ENCODE measurements around the gene CDC14C. TPM values are rescaled to one million over a fixed set of nuclear protein-coding genes. Genes with fewer than 3 reads are reported as not detected.

Gene CDC14C
- total RNA-seq, 1 experiment from 2014 or later = not detected

DNA sequence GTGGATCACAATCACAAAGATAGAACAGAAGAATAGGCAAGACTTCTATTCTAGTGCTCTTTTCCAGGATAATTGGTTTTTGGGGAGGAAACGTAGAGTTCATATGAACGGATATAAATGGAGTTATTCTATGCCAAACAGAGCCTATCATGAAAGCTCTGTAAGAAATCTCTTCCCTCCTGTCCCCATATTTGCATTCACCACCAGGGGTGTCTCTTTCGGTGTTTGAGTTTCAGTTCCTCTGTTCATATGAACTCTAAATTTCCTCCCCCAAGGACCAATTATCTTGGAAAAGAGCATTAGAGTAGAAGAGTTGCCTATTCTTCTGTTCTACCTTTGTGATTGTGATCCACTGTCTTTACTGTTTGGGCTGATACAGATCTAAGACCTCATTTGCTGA is 48.3 kb upstream of the CDC14C start:
- no peak overlapping the region for H3K4me3 ChIP-seq (ENCODE audit: low read depth in 2 of 2, low read length in 2 of 2)
- peak overlapping the region; percentile 32; the same call in 1 of the 2 replicates for H3K27ac ChIP-seq (ENCODE audit: low read length)
- H3K4me1 ChIP-seq (ENCODE audit: control insufficient read depth, insufficient read depth, low read length) = 0 out of 2 replicates have a peak, but pooled peaks cover 2% of the 10 kb centered on the region
- POLR2A ChIA-PET = no interaction called here
- no peaks in the 10 kb centered on the region for H3K27me3 ChIP-seq (ENCODE audit: control insufficient read depth, insufficient read depth, low read length)
- ATAC-seq (no peak), DNase-seq (ENCODE audit: low read depth, low spot score) (no peak)
- TF ChIP-seq POLR2AphosphoS5 (IDR thresholded peaks at IDR 0.05; ENCODE audit: low read depth, low read length) = no peak
- TF ChIP-seq, protein P1, sequence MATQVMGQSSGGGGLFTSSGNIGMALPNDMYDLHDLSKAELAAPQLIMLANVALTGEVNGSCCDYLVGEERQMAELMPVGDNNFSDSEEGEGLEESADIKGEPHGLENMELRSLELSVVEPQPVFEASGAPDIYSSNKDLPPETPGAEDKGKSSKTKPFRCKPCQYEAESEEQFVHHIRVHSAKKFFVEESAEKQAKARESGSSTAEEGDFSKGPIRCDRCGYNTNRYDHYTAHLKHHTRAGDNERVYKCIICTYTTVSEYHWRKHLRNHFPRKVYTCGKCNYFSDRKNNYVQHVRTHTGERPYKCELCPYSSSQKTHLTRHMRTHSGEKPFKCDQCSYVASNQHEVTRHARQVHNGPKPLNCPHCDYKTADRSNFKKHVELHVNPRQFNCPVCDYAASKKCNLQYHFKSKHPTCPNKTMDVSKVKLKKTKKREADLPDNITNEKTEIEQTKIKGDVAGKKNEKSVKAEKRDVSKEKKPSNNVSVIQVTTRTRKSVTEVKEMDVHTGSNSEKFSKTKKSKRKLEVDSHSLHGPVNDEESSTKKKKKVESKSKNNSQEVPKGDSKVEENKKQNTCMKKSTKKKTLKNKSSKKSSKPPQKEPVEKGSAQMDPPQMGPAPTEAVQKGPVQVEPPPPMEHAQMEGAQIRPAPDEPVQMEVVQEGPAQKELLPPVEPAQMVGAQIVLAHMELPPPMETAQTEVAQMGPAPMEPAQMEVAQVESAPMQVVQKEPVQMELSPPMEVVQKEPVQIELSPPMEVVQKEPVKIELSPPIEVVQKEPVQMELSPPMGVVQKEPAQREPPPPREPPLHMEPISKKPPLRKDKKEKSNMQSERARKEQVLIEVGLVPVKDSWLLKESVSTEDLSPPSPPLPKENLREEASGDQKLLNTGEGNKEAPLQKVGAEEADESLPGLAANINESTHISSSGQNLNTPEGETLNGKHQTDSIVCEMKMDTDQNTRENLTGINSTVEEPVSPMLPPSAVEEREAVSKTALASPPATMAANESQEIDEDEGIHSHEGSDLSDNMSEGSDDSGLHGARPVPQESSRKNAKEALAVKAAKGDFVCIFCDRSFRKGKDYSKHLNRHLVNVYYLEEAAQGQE (IDR thresholded peaks at IDR 0.05; ENCODE audit: insufficient read depth in 1 of 2, low read depth in 2 of 2, low read length in 1 of 2) = no peak
- TF ChIP-seq, protein P2, sequence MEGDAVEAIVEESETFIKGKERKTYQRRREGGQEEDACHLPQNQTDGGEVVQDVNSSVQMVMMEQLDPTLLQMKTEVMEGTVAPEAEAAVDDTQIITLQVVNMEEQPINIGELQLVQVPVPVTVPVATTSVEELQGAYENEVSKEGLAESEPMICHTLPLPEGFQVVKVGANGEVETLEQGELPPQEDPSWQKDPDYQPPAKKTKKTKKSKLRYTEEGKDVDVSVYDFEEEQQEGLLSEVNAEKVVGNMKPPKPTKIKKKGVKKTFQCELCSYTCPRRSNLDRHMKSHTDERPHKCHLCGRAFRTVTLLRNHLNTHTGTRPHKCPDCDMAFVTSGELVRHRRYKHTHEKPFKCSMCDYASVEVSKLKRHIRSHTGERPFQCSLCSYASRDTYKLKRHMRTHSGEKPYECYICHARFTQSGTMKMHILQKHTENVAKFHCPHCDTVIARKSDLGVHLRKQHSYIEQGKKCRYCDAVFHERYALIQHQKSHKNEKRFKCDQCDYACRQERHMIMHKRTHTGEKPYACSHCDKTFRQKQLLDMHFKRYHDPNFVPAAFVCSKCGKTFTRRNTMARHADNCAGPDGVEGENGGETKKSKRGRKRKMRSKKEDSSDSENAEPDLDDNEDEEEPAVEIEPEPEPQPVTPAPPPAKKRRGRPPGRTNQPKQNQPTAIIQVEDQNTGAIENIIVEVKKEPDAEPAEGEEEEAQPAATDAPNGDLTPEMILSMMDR (IDR thresholded peaks at IDR 0.05) = no peak
- no peak for TF ChIP-seq SIN3A (IDR thresholded peaks at IDR 0.05; ENCODE audit: borderline replicate concordance, insufficient read depth, low read depth, low read length)
- no peak for TF ChIP-seq TCF7L2 (IDR thresholded peaks at IDR 0.05; ENCODE audit: low read depth, low read length)
- H3K9me3 ChIP-seq (ENCODE audit: control insufficient read depth, insufficient read depth, low read depth, low read length) = no peaks in the 10 kb centered on the region
- CTCF ChIA-PET = no interaction called here
- BruUV-seq (replicated peaks) = no TSS peak
- intact Hi-C loops (cut with micrococcal nuclease; ENCODE audit: unreplicated experiment) (no loop called here), in situ Hi-C loops (cut with HindIII; ENCODE audit: low pct_unique_long_range_greater_than_20kb, low sequenced_read_pairs) (no loop called here)
- no peaks in the 10 kb centered on the region for H3K36me3 ChIP-seq (ENCODE audit: control insufficient read depth, insufficient read depth, low read length)

DNA sequence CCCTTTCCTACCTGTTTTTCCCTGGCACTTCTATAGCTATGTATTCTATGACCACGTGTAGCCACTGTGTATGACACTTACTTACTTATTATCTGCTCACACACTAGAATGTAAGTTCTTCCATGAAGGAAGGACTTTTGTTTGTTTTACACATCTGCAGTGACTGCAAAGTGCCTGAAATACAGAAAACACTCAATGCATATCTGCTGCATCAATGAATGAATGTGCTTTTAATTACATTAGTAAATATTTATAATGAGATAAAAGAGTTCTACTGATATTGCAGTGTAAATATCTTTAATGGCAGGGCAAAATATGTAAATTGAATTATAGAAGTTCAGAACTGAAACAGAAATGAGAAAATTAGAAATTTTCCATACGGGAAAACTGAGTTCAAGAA is 43.5 kb upstream of the CDC14C start:
- in situ Hi-C loops (cut with HindIII; ENCODE audit: low pct_unique_long_range_greater_than_20kb, low sequenced_read_pairs) (no loop called here), intact Hi-C loops (cut with micrococcal nuclease; ENCODE audit: unreplicated experiment) (no loop called here)
- TF ChIP-seq TCF7L2 (IDR thresholded peaks at IDR 0.05; ENCODE audit: low read depth, low read length) = no peak
- TF ChIP-seq, protein P2 (IDR thresholded peaks at IDR 0.05) = no peak
- TF ChIP-seq, protein P1 (IDR thresholded peaks at IDR 0.05; ENCODE audit: insufficient read depth in 1 of 2, low read depth in 2 of 2, low read length in 1 of 2) = no peak
- TF ChIP-seq SIN3A (IDR thresholded peaks at IDR 0.05; ENCODE audit: borderline replicate concordance, insufficient read depth, low read depth, low read length) = no peak
- TF ChIP-seq POLR2AphosphoS5 (IDR thresholded peaks at IDR 0.05; ENCODE audit: low read depth, low read length) = no peak
- Histone ChIP-seq H3K4me3 (ENCODE audit: low read depth in 2 of 2, low read length in 2 of 2) (no peak overlapping the region), H3K4me1 (ENCODE audit: control insufficient read depth, insufficient read depth, low read length) (no peaks in the 10 kb centered on the region), H3K27me3 (ENCODE audit: control insufficient read depth, insufficient read depth, low read length) (no peaks in the 10 kb centered on the region), H3K36me3 (ENCODE audit: control insufficient read depth, insufficient read depth, low read length) (no peaks in the 10 kb centered on the region), H3K9me3 (ENCODE audit: control insufficient read depth, insufficient read depth, low read depth, low read length) (no peaks in the 10 kb centered on the region), H3K27ac (ENCODE audit: low read length) (no peak overlapping the region)
- ChIA-PET CTCF (no interaction called here), POLR2A (no interaction called here)
- ATAC-seq (no peak), DNase-seq (ENCODE audit: low read depth, low spot score) (no peak)
- no TSS peak for BruUV-seq (replicated peaks)
